Stimulated activated CD4-positive, alpha-beta T cell treated with anti-CD3 and anti-CD28 coated beads, Interleukin-1b, Interleukin-23, amount 100 ng/mL, for 24 hours (primary cell): ENCODE results near the gene NLRP1.

ENCODE experiments used
- DNase-seq, 4 experiments: peaks; one replicate each; pipeline ENCODE4 v3.0.0-alpha.2; 2020; ENCODE audit warnings: low read depth in 4 of 4, low spot score in 1 of 4

Gene NLRP1

DNA sequence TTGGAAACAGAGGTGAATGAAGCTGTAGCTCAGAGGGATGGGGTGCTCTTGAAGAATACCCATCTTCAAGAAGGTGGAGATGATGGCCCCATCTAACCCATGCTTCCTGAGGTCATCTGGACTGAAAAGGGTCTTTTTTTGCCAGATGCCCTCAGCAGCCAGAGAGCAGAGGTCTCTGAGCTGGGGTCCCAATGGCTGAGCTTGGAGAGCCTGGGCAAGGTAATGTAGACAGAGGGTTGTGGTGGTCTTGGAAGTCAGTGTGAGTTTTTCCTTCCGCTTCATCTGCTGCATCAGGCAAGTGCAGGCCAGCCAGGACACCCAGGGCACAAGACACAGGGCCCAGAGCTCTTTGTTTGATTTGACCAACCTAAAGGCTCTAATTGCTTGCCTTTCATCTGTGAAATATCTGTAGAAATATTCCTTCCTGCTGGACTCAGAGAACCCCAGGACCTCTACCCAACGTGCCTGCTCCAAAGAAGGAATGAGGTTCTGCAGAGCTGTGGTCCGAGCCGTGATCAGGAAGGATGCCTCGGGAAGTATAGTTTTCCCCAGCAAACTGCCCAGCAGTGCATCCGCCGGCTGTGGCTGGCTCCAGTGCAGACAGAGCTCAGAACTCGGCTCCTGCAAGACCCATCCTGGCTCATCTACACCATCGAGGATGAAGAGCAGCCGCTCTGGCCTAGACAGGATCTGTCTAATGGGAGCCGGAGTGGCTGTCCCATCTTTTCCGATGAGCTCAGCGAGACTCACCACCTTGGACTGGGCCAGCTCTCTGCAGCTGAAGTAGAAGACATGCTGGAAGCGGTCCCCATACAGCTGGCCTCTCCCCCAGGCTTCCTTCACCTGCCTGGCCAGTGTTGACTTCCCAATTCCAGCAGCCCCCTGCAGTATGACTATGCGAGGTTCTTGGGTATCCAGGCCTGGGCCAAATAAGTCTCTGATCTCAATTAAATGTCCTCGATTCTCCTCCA, 25.2 kb downstream of the NLRP1 start:
- DNase-seq, result no peak

DNA sequence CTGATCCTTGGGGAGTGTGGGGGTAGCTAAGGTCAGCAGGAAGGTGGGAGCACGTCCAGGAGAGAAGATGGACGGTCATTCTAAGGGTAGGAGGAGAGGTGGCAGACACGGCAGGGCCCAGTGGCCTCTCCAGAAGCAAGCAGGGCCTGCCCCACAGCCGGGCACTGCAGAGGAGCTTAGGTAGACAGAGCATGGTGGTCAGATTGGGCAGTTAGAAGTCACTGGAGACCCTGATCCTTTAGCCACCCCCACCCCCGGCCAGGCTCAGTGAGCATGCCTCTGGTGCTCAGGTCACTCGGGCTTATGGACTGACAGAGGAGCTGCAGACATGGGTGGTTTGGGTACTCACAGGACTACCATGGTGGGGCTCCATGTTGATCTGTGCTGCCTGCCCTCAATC, 26.3 kb downstream of the NLRP1 start:
- no peak for DNase-seq

DNA sequence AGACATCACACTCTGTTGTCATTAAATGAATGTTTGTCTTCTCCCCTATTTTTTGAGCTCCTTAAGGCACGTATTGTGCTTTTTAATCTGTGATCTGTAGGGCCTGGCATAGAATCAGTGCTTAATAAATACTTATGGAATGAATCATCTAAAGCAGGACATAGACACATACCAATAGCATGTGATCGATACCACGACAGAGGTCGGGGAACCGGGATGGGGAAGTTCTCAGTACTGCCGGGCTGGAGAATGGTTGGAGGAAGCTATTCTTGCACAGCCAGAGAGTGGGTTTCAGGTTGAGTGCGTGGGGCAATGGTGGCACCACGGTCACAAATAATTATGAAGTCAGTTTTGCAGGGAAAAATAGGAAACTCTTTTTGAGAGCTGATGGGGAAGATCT, 26.8 kb downstream of the NLRP1 start:
- no peak for DNase-seq

DNA sequence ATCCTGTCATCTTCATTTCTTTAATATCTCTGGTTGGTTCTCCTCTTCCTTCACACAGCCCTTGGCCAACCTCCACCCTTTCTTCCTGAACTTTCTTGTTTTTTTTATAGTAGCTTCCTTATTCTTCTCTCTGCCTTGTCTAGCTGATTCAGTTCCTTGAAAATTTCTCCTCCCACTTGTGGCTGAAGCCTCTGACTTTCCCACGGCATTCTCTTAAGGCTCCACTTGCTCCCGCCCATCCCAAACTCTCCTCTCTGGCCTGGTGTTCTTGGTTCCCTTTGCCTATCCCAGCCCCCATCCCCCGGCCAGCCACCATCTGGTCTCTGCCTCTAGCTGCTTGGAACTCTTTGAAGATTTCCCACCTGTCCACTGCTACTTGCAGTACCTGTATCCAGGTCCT, 29.1 kb downstream of the NLRP1 start:
- DNase-seq, result no peak

DNA sequence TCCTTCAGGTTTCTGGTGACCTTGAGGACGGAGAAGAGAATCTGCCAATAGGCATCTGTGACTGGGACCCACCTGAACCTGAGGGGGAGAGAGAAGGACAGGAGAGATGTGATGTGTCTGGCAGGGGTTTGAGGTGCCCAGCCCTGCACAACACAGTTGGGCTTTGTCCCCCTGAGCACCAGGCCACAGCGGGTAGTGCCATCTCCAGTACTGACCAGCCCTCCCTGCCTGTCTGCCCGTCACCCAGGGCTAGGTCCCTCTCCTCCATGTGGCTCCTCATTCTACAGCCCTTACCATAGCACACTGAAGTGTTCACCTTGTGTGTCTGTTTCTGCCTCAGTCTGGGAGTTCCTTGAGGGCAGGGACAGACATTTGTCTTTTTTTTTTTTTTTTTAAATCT, 30.8 kb downstream of the NLRP1 start:
- no peak for DNase-seq

DNA sequence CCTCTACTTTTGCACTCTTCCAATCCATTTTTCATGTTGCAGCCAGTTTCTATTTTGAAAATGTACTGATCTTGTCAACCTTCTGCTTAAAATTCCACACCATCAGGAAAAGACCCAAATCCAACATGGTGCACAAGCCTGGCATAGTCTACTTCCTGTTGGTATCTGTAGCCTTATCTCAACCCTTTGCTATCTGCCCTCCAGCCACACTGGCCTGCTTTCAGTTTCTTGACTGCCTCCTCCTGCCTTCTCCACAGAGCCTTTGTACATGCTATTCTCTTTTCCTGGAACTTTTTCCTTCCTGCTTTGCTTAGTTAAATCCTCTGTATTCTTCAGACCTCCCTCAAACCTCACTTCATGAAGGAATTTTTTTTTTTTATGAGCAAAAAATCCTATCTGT, 31.5 kb downstream of the NLRP1 start:
- DNase-seq, result no peak

DNA sequence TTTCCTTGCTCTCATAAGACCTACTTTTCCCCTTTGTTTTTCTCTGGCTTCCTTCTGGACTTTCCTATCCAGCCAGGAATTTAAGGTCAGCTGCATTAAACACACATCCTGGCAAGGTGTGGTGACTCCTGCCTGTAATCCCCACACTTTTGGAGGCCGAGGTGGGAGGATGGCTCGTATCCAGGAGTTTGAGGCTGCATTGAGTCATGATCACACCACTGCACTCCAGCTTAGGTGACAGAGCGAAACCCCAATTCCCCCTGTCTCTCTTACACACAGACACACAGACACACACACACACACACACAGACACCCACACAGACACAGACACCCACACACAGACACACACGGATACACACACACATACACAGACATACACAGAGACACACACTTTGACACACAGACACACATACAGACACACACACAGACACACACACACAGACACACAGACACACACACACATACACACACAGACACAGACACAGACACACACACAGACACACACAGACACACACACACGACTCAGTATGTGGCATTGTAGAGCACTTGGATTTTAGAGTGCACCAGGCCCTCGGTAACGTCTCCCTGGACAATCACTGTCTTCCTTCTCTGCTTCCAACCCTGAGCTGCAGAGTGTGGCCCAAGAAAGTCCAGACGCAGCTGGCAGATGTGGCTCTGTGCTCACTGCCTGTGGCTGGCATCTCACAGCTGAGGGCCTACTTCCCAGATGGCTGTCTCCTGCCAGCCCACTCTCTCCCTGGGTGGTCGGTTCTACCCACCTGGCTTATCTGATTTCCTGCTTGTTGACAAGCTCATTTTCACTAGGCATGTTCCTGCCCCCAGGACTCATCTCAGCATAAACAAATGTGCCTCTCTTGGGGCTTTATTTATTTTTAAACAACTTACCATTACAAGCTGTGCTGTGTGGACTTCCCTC, 39.0 kb downstream of the NLRP1 start:
- no peak for DNase-seq

DNA sequence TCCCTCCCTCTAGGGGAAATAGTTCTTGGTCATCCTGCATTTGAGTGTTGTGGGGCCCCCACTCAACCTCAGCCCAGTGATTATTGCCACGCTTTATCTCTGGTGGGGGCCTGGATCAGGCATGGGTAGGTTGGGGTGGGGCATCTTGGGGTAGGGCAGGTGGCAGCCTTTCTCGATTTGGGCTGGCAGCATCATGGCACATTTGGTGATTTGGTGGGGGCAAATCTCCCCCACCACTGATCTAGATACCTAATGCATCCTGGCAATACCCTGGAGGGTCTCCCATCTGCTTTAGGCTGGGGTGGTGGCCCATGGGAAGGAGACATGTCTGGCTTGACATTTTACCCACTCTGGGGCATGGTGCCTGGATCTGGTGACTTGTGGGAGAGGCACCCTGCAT, 40.2 kb downstream of the NLRP1 start:
- no peak for DNase-seq

DNA sequence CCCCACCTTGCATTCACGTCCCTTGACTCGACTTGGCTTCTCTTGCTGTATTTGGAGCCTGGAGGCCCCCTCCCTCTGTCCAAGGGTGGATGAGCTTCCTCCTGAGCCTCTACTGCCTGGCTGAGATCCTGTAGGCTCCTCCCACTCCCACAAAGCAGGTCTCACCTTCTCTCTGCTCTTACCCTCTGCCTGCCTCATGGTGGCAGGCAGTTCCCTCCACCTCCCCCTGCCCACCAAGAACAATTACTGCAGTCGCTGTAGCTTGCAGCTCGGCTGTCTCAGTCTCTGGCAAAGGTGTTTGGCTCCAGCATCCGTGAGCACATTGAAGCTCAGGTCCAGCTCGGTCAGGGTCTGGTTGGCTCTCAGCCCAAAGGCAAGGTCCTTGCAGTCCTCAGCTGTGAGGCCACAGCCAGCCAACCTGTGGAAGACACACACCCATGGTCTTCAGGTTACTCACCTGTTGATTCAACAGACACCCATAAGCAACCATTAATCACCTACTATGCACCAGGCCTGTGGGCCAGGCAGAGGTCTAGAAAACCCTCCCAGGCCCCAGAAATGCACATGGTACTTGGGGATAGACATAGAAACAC, 42.6 kb downstream of the NLRP1 start:
- no peak for DNase-seq

DNA sequence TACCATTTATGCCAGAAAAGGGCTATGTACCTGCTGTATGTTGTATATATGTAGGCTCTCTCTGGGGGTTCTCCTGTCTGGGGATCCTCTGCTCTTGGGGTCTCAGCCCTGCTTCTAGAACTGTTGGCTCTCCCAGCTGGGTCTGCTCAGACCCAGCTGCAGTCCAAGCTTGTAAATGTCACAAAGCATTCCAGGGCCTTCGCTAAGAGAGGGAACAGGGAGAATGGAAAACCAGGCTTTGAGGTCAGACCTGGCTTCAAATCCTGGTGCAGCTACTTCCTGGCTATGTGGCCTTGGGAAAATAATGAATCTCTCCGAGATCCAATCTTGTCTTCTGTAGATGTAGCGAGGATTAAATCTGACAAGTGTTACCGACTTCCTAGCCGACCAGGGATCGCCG, 44.0 kb downstream of the NLRP1 start:
- DNase-seq, result no peak

DNA sequence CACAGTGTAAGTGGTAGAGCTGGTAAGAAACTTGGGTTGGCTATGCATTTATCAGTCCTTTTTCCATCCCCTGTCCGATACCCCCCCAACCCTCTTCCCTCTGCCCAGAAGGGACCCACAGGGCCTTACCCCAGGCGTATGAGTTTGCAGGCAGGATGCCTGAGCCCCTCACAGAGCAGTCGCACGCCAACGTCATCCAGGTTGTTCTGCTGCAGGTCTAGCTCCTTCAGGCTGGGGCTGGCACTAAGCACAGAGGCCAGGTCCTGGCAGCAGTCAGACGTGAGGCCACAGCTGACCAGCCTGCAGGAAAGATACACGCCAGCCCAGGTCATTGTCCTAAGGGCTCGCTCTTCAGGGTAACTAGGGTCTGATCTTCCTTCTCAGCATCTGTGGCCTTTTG, 45.0 kb downstream of the NLRP1 start:
- no peak for DNase-seq

DNA sequence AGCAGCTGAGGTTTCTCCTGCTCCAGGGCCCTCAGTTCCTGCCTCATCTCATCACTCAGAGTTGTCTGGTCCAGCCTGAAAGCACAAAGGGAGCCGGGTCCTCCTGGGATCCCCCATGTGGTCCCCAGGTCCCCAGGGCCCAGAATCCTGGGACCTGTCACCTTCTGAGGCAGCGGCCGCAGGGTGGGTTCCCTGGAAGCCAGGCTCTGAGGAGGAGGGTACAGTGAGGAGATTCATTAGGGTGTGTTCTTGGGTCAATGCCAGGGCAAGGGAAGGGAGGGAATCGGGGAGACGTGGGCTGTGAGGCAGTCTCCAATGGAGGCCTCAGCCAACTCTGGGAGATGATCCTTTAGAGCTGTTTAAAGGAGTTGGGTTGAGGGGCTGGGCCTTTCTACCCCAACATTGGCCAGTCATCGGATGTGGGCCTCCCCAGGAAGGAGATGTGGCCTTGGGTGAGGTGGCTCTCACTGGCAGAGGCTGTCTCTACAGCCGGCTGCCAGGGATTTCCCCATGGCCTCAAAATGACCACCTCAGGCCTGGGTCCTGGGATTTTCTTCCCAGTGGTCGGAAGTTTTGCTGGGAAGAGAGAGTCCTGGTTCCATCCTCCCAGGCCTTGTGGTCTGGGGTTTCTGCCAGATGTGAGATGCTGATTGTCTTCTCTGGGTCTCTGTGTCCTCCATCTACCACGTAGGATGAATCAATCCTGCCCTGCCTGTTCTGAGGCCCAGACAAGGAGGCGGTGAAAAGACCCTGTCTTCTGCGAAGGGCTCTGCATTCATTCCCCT, 47.3 kb downstream of the NLRP1 start:
- DNase-seq, result no peak

DNA sequence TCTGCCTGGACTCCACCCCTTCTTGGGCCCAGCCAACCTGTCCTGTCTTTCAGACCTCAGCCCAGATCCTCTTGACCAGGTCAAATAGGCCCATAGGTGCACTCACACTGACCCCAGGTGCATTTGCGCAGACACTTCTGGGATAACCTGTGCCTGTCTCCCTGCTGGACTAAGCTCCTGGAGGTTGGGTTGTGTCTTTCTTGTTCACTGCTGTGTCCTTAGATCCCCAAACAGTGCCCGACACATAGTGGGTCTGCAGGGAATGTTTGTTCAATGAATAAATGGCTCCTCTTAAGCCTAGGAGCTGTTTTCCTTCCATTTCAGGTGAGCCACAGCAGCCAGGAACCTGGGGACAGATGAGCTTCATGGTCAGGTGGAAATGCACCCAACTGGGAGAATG, 48.9 kb downstream of the NLRP1 start:
- DNase-seq, result no peak

DNA sequence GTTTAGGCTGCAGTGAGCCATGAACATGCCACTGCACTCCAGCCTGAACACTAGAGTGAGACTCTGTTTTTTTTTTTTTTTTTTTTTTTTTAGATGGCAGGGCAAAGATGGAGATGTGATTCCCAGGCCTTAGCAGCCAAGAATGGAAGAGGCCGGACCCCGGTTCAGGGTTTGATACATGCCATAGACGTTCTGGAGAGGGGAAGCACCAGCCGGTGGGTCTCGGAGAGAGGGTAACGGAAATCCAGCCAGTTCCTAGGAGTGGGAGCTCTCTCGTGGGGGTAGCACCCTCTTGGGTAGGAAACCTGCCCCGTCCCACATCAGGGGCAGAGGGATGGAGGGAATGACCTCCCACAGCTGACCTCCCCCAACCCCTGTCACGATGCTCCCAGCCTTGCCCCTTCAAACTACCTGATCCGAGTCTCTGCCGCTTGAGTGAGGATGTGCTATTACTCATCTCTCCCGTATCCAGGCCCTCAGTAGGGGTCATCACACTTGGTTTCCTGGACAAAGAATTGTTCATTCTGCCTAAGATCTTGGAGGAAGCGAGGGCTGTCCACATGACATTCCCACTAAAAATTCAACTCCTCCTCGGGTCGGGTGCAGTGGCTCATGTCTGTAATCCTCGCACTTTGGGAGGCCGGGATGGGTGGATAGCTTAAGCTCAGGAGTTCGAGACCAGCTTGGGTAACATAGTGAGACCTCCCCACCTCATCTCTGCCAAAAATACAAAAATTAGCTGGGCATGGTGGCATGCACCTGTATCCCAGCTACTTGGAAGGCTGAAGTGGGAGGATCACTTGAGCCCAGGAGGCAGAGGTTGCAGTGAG, 50.6 kb downstream of the NLRP1 start:
- DNase-seq, result no peak

DNA sequence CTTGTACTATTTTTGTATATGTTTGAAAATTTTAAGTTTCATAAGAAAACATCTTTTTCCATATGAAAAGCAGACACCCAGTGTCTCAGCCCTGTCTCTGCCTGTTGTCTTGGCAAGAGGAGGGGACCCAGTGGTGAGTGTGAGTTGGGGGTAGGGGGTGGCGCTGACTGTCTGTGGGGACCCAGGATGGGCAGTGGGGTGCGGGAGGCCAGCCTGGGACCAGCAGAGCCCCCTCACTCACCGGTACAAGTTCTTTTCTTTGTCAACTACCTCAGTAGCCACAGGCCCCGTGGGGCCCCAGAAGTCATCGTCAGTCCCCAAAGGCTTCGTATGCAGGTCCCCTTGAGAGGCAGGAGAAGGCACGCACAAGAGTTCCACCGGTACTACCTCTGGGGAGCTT, 51.7 kb downstream of the NLRP1 start:
- DNase-seq, result no peak

DNA sequence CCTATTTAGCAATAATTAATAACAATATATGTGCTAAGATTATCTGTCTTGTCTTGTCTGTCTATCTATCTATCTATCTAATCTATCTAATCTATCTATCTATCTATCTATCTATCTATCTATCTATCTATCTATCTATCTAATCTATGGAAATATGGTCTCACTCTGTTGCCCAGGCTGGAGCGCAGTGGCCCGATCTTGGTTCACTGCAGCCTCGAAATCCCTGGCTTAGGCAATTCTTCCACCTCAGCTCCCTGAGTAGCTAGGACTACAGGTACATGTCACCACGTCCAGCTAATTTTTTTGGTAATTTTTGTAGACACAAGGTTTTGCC, 53.3 kb downstream of the NLRP1 start:
- no peak for DNase-seq

DNA sequence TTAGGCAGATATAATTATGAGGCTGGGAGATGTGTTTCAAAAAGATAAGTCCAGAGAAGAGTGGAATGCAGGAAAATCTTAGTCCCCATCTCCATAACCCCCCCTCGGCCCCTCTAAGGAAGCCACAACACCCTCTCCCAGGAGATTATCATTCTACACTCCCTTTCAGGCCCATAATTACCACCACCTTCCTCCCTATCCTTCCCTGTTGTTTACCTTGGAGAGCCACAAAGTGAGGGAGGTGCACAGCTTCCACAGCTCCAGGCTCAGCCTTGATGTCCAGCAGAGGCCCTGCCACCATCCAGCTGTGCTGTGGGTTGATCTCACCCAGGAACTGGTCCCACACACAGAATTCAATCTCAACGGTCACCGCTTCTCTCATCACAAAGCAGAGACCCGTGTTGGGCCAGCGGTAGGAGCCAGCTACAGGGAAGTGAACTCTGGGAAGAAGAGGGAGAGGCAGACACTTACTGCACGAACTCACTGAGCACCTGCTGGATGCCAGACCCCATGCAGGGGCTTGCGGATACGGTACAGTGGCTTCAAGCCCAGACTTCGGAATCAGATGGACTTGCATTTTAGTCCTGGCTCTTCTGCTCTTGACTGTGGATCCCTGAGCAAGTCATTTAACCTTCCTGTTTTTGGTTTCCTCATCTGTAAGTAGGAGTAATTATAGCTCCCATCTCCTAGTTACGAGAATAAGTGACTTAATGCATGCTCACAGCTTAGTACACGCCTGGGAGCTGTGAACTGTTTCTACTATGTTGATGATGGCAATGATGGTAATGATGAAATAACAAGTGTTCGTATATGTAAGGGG, 53.8 kb downstream of the NLRP1 start:
- no peak for DNase-seq

DNA sequence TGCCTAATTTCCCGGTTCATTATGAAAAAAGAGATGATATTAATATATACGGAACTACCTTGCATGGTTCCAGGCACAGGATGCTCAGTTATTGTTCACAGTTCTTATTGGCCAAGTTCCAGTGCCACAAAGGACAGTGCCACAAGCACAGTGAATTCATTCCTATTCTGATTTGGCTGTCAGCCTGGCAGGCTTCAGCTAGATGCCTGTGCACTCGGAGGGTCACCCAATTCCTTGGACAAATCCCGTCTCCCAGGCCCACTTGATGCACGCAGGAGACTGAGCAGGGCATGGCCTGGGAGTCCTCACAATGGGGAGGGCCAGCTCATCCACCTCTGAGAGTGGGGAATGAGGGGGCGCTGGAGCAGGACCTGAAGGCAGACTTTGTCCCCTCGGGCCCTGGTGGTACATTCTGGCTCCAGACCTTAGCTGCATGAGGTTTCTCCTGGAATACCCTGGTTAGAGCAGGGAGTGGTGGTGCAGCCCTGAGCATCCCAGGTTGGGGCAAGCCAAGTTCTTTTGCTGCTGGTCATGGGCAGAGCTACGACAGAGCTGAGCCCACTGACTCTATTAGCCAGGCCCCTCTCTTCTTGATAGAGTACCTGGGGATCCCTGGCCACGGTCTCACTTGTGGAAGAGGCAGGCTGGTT, 56.6 kb downstream of the NLRP1 start:
- no peak for DNase-seq
